ENCODE results near the gene RASSF4. TPM values are rescaled to one million over a fixed set of nuclear protein-coding genes. Genes with fewer than 3 reads are reported as not detected.

The RASSF4 gene
- total RNA-seq, 3 donors from 2014 or later: 18.7 to 364 (median 41.1) TPM

GRCh38 chr10:45040921-45041542 lies 81.4 kb downstream of the RASSF4 start:
- no peaks in the 10 kb centered on the region for H3K36me3 ChIP-seq
- intact Hi-C loops (cut with DNase I; ENCODE audit: low total_unique reads): no loop called here
- no peaks in the 10 kb centered on the region for H3K27me3 ChIP-seq
- no peak overlapping the region for H3K27ac ChIP-seq
- TF ChIP-seq POLR2AphosphoS5 (IDR thresholded peaks at IDR 0.05): no peak
- TF ChIP-seq, protein P1, sequence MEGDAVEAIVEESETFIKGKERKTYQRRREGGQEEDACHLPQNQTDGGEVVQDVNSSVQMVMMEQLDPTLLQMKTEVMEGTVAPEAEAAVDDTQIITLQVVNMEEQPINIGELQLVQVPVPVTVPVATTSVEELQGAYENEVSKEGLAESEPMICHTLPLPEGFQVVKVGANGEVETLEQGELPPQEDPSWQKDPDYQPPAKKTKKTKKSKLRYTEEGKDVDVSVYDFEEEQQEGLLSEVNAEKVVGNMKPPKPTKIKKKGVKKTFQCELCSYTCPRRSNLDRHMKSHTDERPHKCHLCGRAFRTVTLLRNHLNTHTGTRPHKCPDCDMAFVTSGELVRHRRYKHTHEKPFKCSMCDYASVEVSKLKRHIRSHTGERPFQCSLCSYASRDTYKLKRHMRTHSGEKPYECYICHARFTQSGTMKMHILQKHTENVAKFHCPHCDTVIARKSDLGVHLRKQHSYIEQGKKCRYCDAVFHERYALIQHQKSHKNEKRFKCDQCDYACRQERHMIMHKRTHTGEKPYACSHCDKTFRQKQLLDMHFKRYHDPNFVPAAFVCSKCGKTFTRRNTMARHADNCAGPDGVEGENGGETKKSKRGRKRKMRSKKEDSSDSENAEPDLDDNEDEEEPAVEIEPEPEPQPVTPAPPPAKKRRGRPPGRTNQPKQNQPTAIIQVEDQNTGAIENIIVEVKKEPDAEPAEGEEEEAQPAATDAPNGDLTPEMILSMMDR (IDR thresholded peaks at IDR 0.05): no peak
- no peak for TF ChIP-seq POLR2A (IDR thresholded peaks at IDR 0.05)
- no peak for DNase-seq (ENCODE audit: low spot score in 2 of 2)
- no peaks in the 10 kb centered on the region for H3K9me3 ChIP-seq
- H3K4me1 ChIP-seq: no peaks in the 10 kb centered on the region
- no peak overlapping the region for H3K4me3 ChIP-seq

- intact Hi-C loops (cut with DNase I; ENCODE audit: low total_unique reads): no loop called here
- Histone ChIP-seq H3K36me3 (no peaks in the 10 kb centered on the region), H3K27ac (no peak overlapping the region), H3K4me3 (no peak overlapping the region), H3K9me3 (no peaks in the 10 kb centered on the region), H3K4me1 (no peaks in the 10 kb centered on the region), H3K27me3 (no peaks in the 10 kb centered on the region)
- DNase-seq (ENCODE audit: low spot score in 2 of 2): no peak
- TF ChIP-seq, protein P1 (IDR thresholded peaks at IDR 0.05): no peak
- no peak for TF ChIP-seq POLR2AphosphoS5 (IDR thresholded peaks at IDR 0.05)
These were observed 84.7 kb downstream of the RASSF4 start for GRCh38 chr10:45044290-45044689.

Other genes starting within 250 kb of the RASSF4 start
- gene TMEM72, start 48.5 kb upstream of the RASSF4 start, total RNA-seq: not detected
- 1,000 to 10,000 TPM in 1 of 3 donors, 100 to 1,000 TPM in 2; 139 to 2,057 (median 460) TPM for gene DEPP1, start 19.0 kb downstream of the RASSF4 start, total RNA-seq
- gene ZNF22, start 41.1 kb downstream of the RASSF4 start, total RNA-seq: 10 to 100 TPM; 32.0 to 54.1 (median 34.2) TPM

Data from breast epithelium (tissue), 4 donors.